GM18519 (cell line): Measurements from ENCODE around the gene GH1.
"Not testable (repeated sequence)": the region's sequence is repeated elsewhere in the genome, so short reads cannot be mapped to it uniquely, and the experiment has no call there.

Source experiments
- ATAC-seq: cut with Tn5 transposase; IDR thresholded peaks from one replicate; pipeline ENCODE4 v1.9.1; 2021; ENCODE audit warnings: mild to moderate bottlenecking, moderate library complexity; ENCODE audit not compliant: unreplicated experiment, low FRiP score

GH1 gene

DNA sequence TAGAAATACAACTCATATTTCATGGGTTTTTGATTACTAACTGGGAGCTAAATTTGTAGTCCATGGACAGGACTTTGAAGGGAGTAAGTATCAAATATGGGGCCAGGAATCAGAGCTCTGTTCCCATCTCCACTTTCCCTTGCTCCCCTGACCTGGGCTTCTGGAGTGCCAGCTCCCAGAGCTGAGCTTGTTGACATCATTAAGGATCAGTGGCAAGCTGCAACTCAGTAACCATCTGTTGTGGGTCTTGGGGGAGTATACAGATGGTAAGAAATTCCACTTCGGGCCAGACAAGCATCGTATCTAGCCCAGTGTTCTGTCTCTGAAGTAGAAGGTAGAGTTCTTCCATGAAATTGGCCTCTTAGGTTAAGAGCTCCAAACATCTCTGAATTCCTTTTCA, 16.7 kb downstream of the GH1 start:
- not testable (repeated sequence) for ATAC-seq

DNA sequence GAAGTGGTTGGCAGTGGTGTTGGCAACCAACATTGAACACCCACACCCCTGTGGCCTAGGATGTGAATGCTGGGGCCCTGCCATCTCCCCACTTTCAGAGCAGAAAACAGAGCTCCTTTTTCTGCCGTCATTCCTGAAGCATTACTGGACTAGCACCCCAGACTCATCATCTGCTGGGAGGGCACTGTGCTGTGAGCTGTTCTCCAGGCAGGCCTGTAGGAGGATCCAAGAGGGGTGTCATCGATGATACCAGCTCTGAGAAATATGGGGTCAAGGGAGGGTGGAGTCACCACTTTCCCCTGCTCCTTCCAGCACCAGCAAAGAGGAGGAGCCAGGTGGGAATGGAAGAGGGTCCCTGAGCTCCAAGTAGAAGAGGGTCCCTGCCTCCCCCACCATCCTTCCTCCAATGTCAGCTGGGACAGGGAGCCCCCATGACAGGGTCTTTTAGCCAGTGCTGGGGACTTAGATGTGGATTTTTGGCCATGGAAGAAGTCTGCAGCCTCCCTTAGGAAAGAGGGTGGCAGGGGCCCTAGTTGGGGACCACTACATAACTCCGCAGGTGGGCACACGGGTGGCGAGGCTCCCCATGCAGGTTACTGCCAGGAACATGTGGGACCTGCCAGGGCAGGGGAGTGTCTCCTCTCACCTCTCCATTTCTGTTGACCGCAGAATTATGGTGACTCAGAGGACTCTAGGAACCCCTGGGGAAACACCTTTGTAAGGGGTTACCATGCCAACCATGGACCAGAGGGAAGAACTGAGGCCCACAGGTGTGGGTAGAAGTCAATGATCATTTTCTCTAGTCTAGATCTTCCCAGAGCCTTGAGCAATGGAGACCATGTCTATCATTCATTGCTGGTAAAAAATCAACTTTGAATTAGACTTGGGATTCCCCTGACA, 19.5 kb downstream of the GH1 start:
- ATAC-seq = not testable (repeated sequence)

DNA sequence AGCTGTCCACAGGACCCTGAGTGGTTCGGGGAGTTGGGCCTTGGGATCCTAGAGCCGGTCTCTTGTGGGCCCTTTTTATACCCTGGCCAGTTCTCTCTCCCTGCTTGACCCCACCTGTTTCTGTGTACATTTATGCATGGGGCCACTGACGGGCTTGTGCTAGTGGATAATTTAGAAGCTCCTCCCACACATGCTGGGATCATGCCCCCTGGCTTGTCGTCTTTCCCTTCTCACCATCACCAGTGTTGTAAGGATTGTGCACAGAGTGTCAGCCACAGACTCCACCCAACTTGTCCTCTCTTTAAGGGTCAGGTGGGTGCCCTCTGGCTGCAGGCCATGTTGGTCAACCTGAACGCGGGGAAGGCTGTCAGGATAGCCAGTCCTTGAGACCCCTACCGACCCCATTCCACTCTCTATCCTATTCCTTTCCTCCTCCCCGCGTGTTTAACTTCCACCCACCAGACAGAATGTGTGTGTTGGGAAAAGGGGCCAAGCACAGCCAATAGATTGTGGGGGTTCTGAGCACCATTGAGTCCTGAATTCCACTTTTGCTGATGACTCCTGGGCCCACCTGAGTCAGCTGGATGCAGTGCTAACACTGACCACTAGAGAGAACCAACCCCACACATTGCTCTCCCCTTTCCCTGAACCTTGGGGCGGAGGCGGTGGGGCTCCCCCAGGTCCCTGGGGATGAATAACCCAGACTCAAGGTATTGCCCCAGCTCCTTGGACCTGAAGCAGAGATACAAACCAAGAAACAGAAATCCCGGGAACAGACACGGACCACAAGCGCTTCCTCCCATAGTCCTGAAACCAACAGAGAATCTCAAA, 21.9 kb downstream of the GH1 start, which contains the start of gene CSH1:
Gene CSH1 (minus strand): TSS at position 51 of the 831 bp plus-strand sequence. CDS start 63 bp downstream, outside the sequence.
- not testable (repeated sequence) for ATAC-seq

DNA sequence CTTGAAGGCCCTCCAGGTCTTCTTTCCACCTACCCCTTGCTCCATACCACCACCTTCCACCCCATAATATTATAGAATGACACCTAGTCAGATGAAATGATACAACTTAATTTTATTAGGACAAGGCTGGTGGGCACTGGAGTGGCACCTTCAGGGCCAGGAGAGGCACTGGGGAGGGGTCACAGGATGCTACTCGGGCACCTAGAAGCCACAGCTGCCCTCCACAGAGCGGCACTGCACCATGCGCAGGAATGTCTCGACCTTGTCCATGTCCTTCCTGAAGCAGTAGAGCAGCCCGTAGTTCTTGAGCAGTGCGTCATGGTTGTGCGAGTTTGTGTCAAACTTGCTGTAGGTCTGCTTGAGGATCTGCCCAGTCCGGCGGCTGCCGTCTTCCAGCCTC, 23.8 kb downstream of the GH1 start:
- ATAC-seq = not testable (repeated sequence)

DNA sequence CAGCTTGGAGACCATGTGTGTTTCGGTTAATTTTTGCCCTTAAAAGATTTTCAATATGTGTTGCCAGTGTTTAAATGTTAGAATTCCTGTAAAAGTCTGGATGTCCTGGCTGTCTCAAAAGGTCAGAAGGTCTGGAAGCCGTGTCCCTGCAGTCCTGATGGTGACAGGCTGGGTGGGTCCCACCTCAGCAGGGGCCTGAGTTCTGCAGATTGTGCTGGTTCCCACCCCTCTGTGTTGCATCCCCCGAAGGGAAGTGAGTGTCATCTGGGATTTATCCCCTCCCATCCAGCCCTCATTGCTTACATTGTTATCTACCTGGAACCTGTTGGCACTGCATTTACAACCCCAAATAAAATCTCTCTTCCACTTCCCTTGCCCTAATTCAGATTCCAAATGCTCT, 24.6 kb downstream of the GH1 start:
- ATAC-seq = not testable (repeated sequence)

- not testable (repeated sequence) for ATAC-seq
Measured at GRCh38 chr17:63892316-63893037, 26.2 kb downstream of the GH1 start.

- ATAC-seq = not testable (repeated sequence)
Measured at GRCh38 chr17:63889026-63889848, 29.4 kb downstream of the GH1 start.

GRCh38 chr17:63885119-63885518, 33.5 kb downstream of the GH1 start:
- ATAC-seq = not testable (repeated sequence)

DNA sequence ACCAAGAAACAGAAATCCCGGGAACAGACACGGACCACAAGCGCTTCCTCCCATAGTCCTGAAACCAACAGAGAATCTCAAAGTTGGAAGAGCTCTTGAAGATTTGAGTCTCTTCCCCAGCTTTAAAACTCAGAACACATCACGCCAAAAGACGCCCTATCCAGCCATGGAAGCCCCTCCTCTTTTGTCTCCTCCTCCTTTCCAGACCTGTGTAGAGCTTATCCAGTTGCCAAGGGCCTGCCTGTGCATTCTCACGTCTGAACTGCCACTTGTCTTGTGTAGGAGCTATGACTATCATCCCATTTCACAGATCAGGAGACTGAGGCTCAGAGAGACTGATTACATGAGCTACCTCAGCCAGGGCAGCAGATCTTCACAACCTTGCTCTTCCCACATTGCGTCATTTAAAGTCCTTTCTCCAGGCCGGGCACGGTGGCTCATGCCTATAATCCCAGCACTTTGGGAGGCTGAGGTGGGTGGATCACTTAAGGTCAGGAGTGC, 36.0 kb downstream of the GH1 start:
- ATAC-seq = not testable (repeated sequence)

DNA sequence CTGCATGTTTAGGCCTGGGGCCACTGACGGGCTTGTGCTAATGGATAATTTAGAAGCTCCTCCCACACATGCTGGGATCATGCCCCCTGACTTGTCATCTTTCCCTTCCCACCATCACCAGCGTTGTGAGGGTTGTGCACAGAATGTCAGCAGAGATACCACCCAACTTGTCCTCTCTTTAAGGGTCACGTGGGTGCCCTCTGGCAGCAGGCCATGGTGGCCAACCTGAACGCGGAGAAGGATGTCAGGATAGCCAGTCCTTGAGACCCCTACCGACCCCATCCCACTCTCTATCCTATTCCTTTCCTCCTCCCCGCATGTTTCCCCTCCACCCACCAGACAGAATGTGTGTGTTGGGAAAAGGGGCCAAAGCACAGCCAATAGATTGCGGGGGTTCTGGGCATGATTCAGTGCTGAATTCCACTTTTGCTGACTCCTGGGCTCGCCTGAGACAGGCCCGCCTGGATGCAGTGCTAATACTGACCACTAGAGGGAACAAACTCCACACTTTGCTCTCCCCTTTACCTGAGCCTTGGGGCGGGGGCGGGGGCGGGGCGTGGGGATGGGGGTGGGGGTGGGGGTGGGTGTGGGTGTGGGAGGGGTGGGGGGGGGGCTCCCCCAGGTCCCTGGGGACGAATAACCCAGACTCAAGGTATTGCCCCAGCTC, 36.6 kb downstream of the GH1 start, which contains the start of gene GH2:
Gene GH2 (minus strand): TSS at position 10 of the 667 bp plus-strand sequence. CDS start 143 bp downstream, outside the sequence.
- ATAC-seq = peak; percentile 63

DNA sequence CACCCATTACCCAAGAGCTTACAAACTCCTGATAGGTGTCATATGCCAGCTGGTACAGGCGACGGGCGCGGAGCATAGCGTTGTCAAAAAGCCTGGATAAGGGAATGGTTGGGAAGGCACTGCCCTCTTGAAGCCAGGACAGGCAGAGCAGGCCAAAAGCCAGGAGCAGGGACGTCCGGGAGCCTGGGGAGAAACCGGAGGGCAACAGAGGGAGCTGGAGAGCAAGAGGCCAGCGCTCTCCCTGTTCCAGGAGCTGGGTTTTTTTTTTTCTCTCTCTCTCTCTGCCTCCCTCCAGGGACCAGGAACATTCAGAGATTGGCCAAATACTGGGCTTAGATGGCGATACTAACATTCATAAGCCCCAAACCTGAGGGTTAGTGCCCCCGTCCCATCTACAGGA, 37.3 kb downstream of the GH1 start:
- ATAC-seq = not testable (repeated sequence)

DNA sequence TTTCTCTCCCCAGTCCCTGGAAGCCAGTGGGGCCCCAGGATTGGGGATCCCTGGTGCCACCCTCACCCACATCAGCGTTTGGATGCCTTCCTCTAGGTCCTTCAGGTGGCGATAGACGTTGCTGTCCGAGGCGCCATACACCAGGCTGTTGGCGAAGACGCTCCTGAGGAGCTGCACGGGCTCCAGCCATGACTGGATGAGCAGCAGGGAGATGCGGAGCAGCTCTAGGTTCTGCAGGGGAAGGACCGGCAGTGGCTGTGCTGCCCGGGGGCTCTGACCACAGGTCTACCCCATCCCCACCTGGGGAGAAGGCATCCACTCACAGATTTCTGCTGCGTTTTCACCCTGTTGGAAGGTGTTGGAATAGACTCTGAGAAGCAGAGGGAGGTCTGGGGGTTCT, 37.9 kb downstream of the GH1 start:
- no peak for ATAC-seq

DNA sequence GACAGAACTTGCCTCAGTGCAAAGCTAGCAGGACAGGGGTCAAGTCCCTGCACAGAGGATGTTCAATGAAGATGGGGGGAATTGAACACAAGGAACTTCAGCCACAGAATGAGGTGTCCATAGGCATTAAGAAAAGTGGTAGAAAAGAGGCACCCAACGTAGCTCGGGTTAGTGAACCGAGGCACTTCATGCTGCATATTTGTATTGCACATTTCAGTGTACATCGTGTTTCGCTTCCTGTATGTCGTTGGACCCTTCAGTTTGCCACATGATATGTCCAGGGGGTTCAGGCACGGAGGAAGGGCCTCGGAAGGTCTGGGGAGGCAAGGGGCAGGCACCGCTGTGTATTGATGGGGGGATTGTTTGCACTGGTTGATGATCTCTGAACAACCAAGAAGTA, 40.2 kb downstream of the GH1 start:
- ATAC-seq = not testable (repeated sequence)

GRCh38 chr17:63874693-63875092, 43.9 kb downstream of the GH1 start:
- not testable (repeated sequence) for ATAC-seq

- ATAC-seq = not testable (repeated sequence)
Measured at GRCh38 chr17:63874061-63874626, 44.5 kb downstream of the GH1 start.

DNA sequence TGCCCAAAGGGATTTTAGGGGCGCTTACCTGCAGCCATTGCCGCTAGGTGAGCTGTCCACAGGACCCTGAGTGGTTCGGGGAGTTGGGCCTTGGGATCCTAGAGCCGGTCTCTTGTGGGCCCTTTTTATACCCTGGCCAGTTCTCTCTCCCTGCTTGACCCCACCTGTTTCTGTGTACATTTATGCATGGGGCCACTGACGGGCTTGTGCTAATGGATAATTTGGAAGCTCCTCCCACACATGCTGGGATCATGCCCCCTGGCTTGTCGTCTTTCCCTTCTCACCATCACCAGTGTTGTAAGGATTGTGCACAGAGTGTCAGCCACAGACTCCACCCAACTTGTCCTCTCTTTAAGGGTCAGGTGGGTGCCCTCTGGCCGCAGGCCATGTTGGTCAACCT, 45.1 kb downstream of the GH1 start, which contains the start of gene CSH2:
Gene CSH2 (minus strand): TSS at position 101 of the 400 bp plus-strand sequence. CDS start 63 bp downstream, at position 38.
- ATAC-seq = not testable (repeated sequence)

GRCh38 chr17:63871646-63872365, 46.8 kb downstream of the GH1 start:
- not testable (repeated sequence) for ATAC-seq

- ATAC-seq = not testable (repeated sequence)
Measured at GRCh38 chr17:63870292-63870665, 48.4 kb downstream of the GH1 start.
